Measurements from ENCODE around the gene CLSTN1.

CLSTN1 gene

DNA sequence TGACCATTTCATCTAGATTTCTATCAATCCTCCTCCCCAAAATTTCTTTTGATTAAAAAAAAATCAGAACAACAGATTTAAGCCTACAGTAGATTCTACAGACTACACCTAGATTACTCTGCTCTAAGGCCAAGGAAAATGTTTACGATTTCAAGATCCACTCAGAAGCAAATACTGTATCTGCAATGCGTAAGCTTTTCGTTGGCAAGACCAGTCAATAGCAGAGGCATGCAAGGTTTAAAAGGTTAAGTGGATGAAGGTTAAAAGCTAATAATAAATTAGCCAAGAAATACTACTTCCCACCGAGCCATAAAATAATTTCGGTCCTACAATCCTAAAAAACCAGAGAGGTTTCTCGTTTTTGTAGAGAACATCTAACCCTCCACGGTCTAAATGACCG is 1.3 kb downstream of the CLSTN1 start:
- H3K4me3 ChIP-seq (ENCODE audit: low read depth, low read length), result peak overlapping the region; percentile 80
- no peaks in the 10 kb centered on the region for H3K9me3 ChIP-seq
- no peaks in the 10 kb centered on the region for H3K4me1 ChIP-seq
- TF ChIP-seq CTCF (IDR thresholded peaks at IDR 0.05; ENCODE audit: low read depth, low read length), result no peak
- no peaks in the 10 kb centered on the region for H3K27me3 ChIP-seq
- DNase-seq, result no peak
- H3K36me3 ChIP-seq, result no peaks in the 10 kb centered on the region

- Histone ChIP-seq H3K27me3 (no peaks in the 10 kb centered on the region), H3K9me3 (no peaks in the 10 kb centered on the region), H3K4me3 (ENCODE audit: low read depth, low read length) (peak overlapping the region; percentile 80), H3K36me3 (no peaks in the 10 kb centered on the region), H3K4me1 (no peaks in the 10 kb centered on the region)
- no peak for TF ChIP-seq CTCF (IDR thresholded peaks at IDR 0.05; ENCODE audit: low read depth, low read length)
- no peak for DNase-seq
These were observed 2.1 kb downstream of the CLSTN1 start for GRCh38 chr1:9821710-9822109.

DNA sequence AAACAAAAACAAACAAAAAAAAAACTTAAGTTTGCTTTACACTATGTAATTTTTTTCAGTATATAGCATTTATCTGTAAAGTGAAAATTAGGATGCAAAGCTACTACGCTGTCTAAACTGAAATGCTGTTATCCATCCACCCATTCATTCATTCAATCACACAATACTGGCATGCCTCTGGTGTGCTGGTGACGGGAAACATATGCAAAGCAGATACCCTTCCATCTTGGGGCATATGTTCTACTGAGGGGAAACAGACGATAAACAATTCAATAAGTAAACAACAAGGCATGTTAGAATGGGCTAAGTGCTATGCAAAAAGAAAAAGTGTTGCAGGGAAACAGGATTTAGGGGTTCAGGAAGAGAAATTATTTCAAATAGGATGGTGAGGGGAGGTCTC is 3.2 kb downstream of the CLSTN1 start:
- no peaks in the 10 kb centered on the region for H3K9me3 ChIP-seq
- H3K4me3 ChIP-seq (ENCODE audit: low read depth, low read length), result no peak overlapping the region
- no peak for DNase-seq
- no peaks in the 10 kb centered on the region for H3K27me3 ChIP-seq
- no peak for TF ChIP-seq CTCF (IDR thresholded peaks at IDR 0.05; ENCODE audit: low read depth, low read length)
- H3K36me3 ChIP-seq, result no peaks in the 10 kb centered on the region
- no peaks in the 10 kb centered on the region for H3K4me1 ChIP-seq

GRCh38 chr1:9817734-9818133 is 6.0 kb downstream of the CLSTN1 start:
- H3K4me1 ChIP-seq, result no peaks in the 10 kb centered on the region
- no peaks in the 10 kb centered on the region for H3K36me3 ChIP-seq
- no peaks in the 10 kb centered on the region for H3K27me3 ChIP-seq
- DNase-seq, result no peak
- TF ChIP-seq CTCF (IDR thresholded peaks at IDR 0.05; ENCODE audit: low read depth, low read length), result no peak
- no peaks in the 10 kb centered on the region for H3K9me3 ChIP-seq
- no peak overlapping the region for H3K4me3 ChIP-seq (ENCODE audit: low read depth, low read length)

DNA sequence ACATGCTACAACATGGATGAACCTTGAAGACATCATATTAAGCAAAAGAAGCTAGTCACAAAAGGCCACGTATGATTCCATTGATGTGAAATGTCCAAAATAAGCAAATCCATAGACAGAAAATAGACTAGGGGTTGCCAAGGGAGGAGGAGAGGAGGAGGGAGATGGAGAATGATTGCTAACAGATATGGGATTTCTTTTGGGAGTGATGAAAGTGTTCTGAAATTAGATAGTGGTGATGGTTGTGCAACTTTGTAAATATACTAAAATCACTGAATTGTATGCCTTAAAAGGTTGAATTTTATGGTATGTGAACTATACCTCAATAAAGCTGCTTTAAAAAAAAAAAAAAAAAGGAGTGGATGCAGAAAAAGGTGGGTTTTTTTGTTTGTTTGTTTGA is 7.6 kb downstream of the CLSTN1 start:
- Histone ChIP-seq H3K4me3 (ENCODE audit: low read depth, low read length) (no peak overlapping the region), H3K9me3 (no peaks in the 10 kb centered on the region), H3K4me1 (no peaks in the 10 kb centered on the region), H3K27me3 (no peaks in the 10 kb centered on the region), H3K36me3 (no peaks in the 10 kb centered on the region)
- no peak for TF ChIP-seq CTCF (IDR thresholded peaks at IDR 0.05; ENCODE audit: low read depth, low read length)
- DNase-seq, result no peak

- no peak for TF ChIP-seq CTCF (IDR thresholded peaks at IDR 0.05; ENCODE audit: low read depth, low read length)
- H3K4me3 ChIP-seq (ENCODE audit: low read depth, low read length), result no peak overlapping the region
- H3K9me3 ChIP-seq, result no peaks in the 10 kb centered on the region
These were observed 8.6 kb downstream of the CLSTN1 start for GRCh38 chr1:9815150-9815549.

More at GRCh38 chr1:9815150-9815549, 8.6 kb downstream of the CLSTN1 start:
- Histone ChIP-seq H3K36me3 (no peaks in the 10 kb centered on the region), H3K4me1 (no peaks in the 10 kb centered on the region), H3K27me3 (no peaks in the 10 kb centered on the region)
- DNase-seq, result no peak
